K562 (cell line): ENCODE measurements around the gene SGSM2. TPM values are rescaled to one million over a fixed set of nuclear protein-coding genes. Genes with fewer than 3 reads are reported as not detected.

Source experiments
- ATF7 ChIP-seq: fragments of 450-650 bp; IDR thresholded peaks from 2 replicates; pipeline ENCODE4 v1.7.1; 2014; ENCODE audit warnings: mild to moderate bottlenecking, moderate library complexity
- CEBPB ChIP-seq: fragments of 450-650 bp; IDR thresholded peaks from 2 replicates; pipeline ENCODE4 v1.6.1; 2016; ENCODE audit warnings: missing genetic modification characterization, missing compliant biosample characterization
- CTBP1 ChIP-seq: fragments of 450-650 bp; IDR thresholded peaks from 2 replicates; pipeline ENCODE4 v1.6.1; 2016; ENCODE audit warnings: borderline replicate concordance
- GABPA ChIP-seq: fragments of 200-800 bp; sonication (Bioruptor generic); conservative IDR thresholded peaks from 2 replicates; pipeline ENCODE4 v1.6.1; 2016; ENCODE audit warnings: low read depth, missing genetic modification characterization, missing compliant biosample characterization
- NKRF ChIP-seq: fragments of 450-650 bp; IDR thresholded peaks from 2 replicates; pipeline ENCODE4 v1.6.1; 2016; ENCODE audit warnings: borderline replicate concordance
- POLR2G ChIP-seq: fragments of 200-400 bp; formaldehyde crosslinking; IDR thresholded peaks from 2 replicates; pipeline ENCODE4 v1.6.1; 2017; ENCODE audit warnings: low read depth, mild to moderate bottlenecking, antibody characterized with exemption, low read length, moderate library complexity
- RNF2 ChIP-seq: sonication (generic); IDR thresholded peaks from 2 replicates; pipeline ENCODE4 v1.6.1; 2016
- SLC30A9 ChIP-seq: fragments of 250-450 bp; sonication (Bioruptor Pico); IDR thresholded peaks from 2 replicates; pipeline ENCODE4 v1.8.0; 2022; ENCODE audit warnings: mild to moderate bottlenecking, moderate library complexity
- SMAD4 ChIP-seq: fragments of 250-450 bp; sonication (Bioruptor Pico); conservative IDR thresholded peaks from 2 replicates; pipeline ENCODE4 v1.8.0; 2021; ENCODE audit warnings: inconsistent platforms, mild to moderate bottlenecking, moderate library complexity
- SP1 ChIP-seq: sonication (generic); formaldehyde crosslinking; IDR thresholded peaks from 2 replicates; pipeline ENCODE4 v1.8.1; 2022; ENCODE audit warnings: mild to moderate bottlenecking, missing genetic modification reagents
- SRF ChIP-seq, 2 experiments: fragments of 250-450, 450-650 bp in 1 of 2; sonication (Bioruptor Pico) in 1 of 2; sonication (generic) in 1 of 2; formaldehyde crosslinking; IDR thresholded peaks; 2 replicates each; pipeline versions ENCODE4 v1.5.0 to v1.5.1; 2020 to 2022; ENCODE audit warnings: mild to moderate bottlenecking in 1 of 2, missing genetic modification reagents in 1 of 2
- SUPT5H ChIP-seq: fragments of 450-650 bp; IDR thresholded peaks from 2 replicates; pipeline ENCODE4 v1.6.1; 2016
- TBL1XR1 ChIP-seq, 2 experiments: IDR thresholded peaks; 2 replicates each; pipeline ENCODE4 v1.6.1; 2012; ENCODE audit warnings: improper control_type of control experiment in 2 of 2, low read length in 2 of 2, mild to moderate bottlenecking in 1 of 2
- ZFX ChIP-seq: sonication (generic); formaldehyde crosslinking; IDR thresholded peaks from 2 replicates; pipeline ENCODE4 v1.8.0; 2022; ENCODE audit warnings: mild to moderate bottlenecking, missing genetic modification reagents, moderate library complexity
- polyA plus RNA-seq, 8 experiments: library from polyadenylated mRNA; depleted of rRNA in 4 of 8; stranded (reverse) in 5 of 8; unstranded in 3 of 8; fragments of >200 nt; fragmentation: Nextera tagmentation in 2 of 8; fragmentation: Illumina TruSeq in 1 of 8; extraction: Ambion mirVana in 2 of 8; extraction: Trizol in 1 of 8; gene quantifications; 2 replicates each; pipeline versions ENCODE4 v1.2.1 to v1.2.3, GENCODE V29; 2011 to 2014; ENCODE audit warnings: inconsistent platforms in 1 of 8, missing spikeins in 1 of 8
- total RNA-seq, 7 experiments: library from RNA; depleted of rRNA in 6 of 7; stranded (reverse); fragments of >200 nt in 6 of 7; fragmentation: Illumina TruSeq in 2 of 7; extraction: Trizol in 2 of 7; gene quantifications; 2 replicates each; pipeline versions ENCODE4 v1.2.1 to v1.2.3, GENCODE V29; 2011 to 2021; ENCODE audit warnings: low replicate concordance in 1 of 7

The SGSM2 gene
- total and polyA plus RNA-seq, 9 of the 15 experiments (the other 6 are each of a cell fraction or from before 2014, with no cell fraction given), result 0.20 to 26.3 (median 14.8) TPM

GRCh38 chr17:2392252-2393173, 55.2 kb downstream of the SGSM2 start (continued):
- TF ChIP-seq TBL1XR1 (IDR thresholded peaks at IDR 0.05; ENCODE audit: low read length in 2 of 2), result 0 out of 4 replicates have a peak, but pooled peaks of 1 of the 2 experiments have one; percentile 17
- peak; percentile 73; the same call in 1 of the 2 replicates for TF ChIP-seq NKRF
- peak; percentile 49; the same call in 1 of the 2 replicates for TF ChIP-seq SP1 (CRISPR knock-in tag)
- TF ChIP-seq CEBPB (tag), result peak; percentile 93
- peak; percentile 57 for TF ChIP-seq POLR2G
- peak; percentile 83 for TF ChIP-seq GABPA (tag)
- TF ChIP-seq SRF (CRISPR knock-in tag; IDR thresholded peaks at IDR 0.05), result peak in 1 of 2 experiments; percentile 92; a peak in 1 of 4 replicates
- TF ChIP-seq CTBP1, result 0 out of 2 replicates have a peak, but pooled peaks have one; percentile 35
- TF ChIP-seq ATF7, result peak; percentile 37; the same call in 1 of the 2 replicates
- peak; percentile 50; the same call in 1 of the 2 replicates for TF ChIP-seq SUPT5H
- TF ChIP-seq SLC30A9 (CRISPR knock-in tag), result no peak
- peak; percentile 75 for TF ChIP-seq ZFX
- TF ChIP-seq RNF2, result peak; percentile 34; the same call in 1 of the 2 replicates
- 0 out of 2 replicates have a peak, but pooled peaks have one; percentile 16 for TF ChIP-seq SMAD4 (CRISPR knock-in tag)
